CD4-positive, alpha-beta T cell (primary cell): ENCODE measurements around the gene MACROD2. TPM values are rescaled to one million over a fixed set of nuclear protein-coding genes. Genes with fewer than 3 reads are reported as not detected.

Experiments
- ATAC-seq: fragments of 200-7000 bp; cut with Tn5 transposase; one replicate; pipeline ENCODE4 v1.10.0; 2022; ENCODE audit warnings: mild to moderate bottlenecking; ENCODE audit not compliant: poor library complexity
- CTCF ChIA-PET: fragments of 350-600 bp; sonication (Branson Sonifier 250); formaldehyde crosslinking; loops from one replicate; lab custom pipeline; 2021; ENCODE audit warnings: antibody characterized with exemption, inconsistent platforms; lab: Charles Lee
- POLR2A ChIA-PET: fragments of 350-600 bp; sonication (Branson Sonifier 250); formaldehyde crosslinking; loops from one replicate; lab custom pipeline; 2021; ENCODE audit warnings: antibody characterized with exemption, inconsistent platforms; lab: Charles Lee
- DNase-seq, 14 experiments: peaks; one replicate each; pipeline ENCODE4 v3.0.0-alpha.2; 2013 to 2020; ENCODE audit warnings: mixed read lengths in 2 of 14
- H3K27ac ChIP-seq, 2 donors: one replicate each; pipeline versions ENCODE4 v1.5.1 to v1.7.0; 2013; ENCODE audit warnings: low read length in 2 of 2, low read depth in 1 of 2, mild to moderate bottlenecking in 1 of 2
- H3K27me3 ChIP-seq, 2 experiments: 1 replicate in 1 of 2; 2 replicates in 1 of 2; pipeline versions ENCODE4 v1.6.1 to v1.7.0; 2013; ENCODE audit warnings: low read length in 2 of 2, control low read depth in 1 of 2, mild to moderate bottlenecking in 1 of 2, moderate library complexity in 1 of 2; ENCODE audit not compliant: insufficient read depth in 2 of 2, control insufficient read depth in 1 of 2
- H3K36me3 ChIP-seq: one replicate; pipeline ENCODE4 v1.6.1; 2013; ENCODE audit warnings: low read length, control low read depth; ENCODE audit not compliant: insufficient read depth
- H3K4me1 ChIP-seq: one replicate; pipeline ENCODE4 v1.6.1; 2013; ENCODE audit warnings: low read length, control low read depth; ENCODE audit not compliant: insufficient read depth
- H3K4me3 ChIP-seq: one replicate; pipeline ENCODE4 v1.5.1; 2013; ENCODE audit warnings: mild to moderate bottlenecking, low read length, moderate library complexity
- H3K9me3 ChIP-seq, 2 experiments: 1 replicate in 1 of 2; 2 replicates in 1 of 2; pipeline versions ENCODE4 v1.6.1 to v1.7.0; 2013; ENCODE audit warnings: low read length in 2 of 2, mild to moderate bottlenecking in 2 of 2, control low read depth in 1 of 2, moderate library complexity in 1 of 2; ENCODE audit not compliant: control insufficient read depth in 1 of 2, insufficient read depth in 1 of 2
- H3K27ac Mint-ChIP-seq: one replicate; pipeline ENCODE4 v1.8.0; 2020; ENCODE audit warnings: mixed read lengths
- H3K27me3 Mint-ChIP-seq: one replicate; pipeline ENCODE4 v1.8.0; 2021; ENCODE audit warnings: mixed read lengths
- H3K36me3 Mint-ChIP-seq: one replicate; pipeline ENCODE4 v1.8.0; 2021; ENCODE audit warnings: low read depth, mixed read lengths
- H3K4me1 Mint-ChIP-seq: one replicate; pipeline ENCODE4 v1.8.0; 2021; ENCODE audit warnings: low read depth, mixed read lengths
- H3K4me3 Mint-ChIP-seq: one replicate; pipeline ENCODE4 v1.8.0; 2020; ENCODE audit warnings: mild to moderate bottlenecking, mixed read lengths
- H3K9me3 Mint-ChIP-seq: one replicate; pipeline ENCODE4 v1.8.0; 2020; ENCODE audit warnings: mixed read lengths
- intact Hi-C, 2 experiments: fragments of 100-400 bp; cut with DNase I in 1 of 2; cut with micrococcal nuclease in 1 of 2; formaldehyde crosslinking; loops; one replicate each; pipeline versions ENCODE4 v1.15.1 to v1.9.0; 2023 to 2025; cut with DNase I, micrococcal nuclease
- total RNA-seq, 174 experiments: library from RNA in 2 of 174; stranded (reverse) in 2 of 174; gene quantifications; one replicate each; pipeline ENCODE4 v1.2.3 and lab custom pipeline; 2021 to 2026
- TF ChIP-seq, protein P1 (sequence below): fragments of 200-600 bp; IDR thresholded peaks from one replicate; pipeline ENCODE4 v1.8.0; 2022; ENCODE audit warnings: antibody characterized with exemption, mild to moderate bottlenecking

MACROD2 gene
- total RNA-seq, 2 experiments from 2014 or later, result not detected

- H3K27ac ChIP-seq, result no peak overlapping the region
- ATAC-seq (no peak), DNase-seq (no peak)
- H3K4me1 Mint-ChIP-seq, result no peaks in the 10 kb centered on the region
- no peaks in the 10 kb centered on the region for H3K36me3 Mint-ChIP-seq
- no peak overlapping the region for H3K4me3 Mint-ChIP-seq
- H3K27ac Mint-ChIP-seq, result no peak overlapping the region
- H3K27me3 ChIP-seq, result no peaks in the 10 kb centered on the region
- H3K36me3 ChIP-seq, result no peaks in the 10 kb centered on the region
- no peak overlapping the region for H3K4me3 ChIP-seq
- no peaks in the 10 kb centered on the region for H3K27me3 Mint-ChIP-seq
- peaks cover 0 to 9% of the 10 kb centered on the region in 2 experiments for H3K9me3 ChIP-seq
- peaks cover 4% of the 10 kb centered on the region for H3K9me3 Mint-ChIP-seq
- TF ChIP-seq, protein P1, sequence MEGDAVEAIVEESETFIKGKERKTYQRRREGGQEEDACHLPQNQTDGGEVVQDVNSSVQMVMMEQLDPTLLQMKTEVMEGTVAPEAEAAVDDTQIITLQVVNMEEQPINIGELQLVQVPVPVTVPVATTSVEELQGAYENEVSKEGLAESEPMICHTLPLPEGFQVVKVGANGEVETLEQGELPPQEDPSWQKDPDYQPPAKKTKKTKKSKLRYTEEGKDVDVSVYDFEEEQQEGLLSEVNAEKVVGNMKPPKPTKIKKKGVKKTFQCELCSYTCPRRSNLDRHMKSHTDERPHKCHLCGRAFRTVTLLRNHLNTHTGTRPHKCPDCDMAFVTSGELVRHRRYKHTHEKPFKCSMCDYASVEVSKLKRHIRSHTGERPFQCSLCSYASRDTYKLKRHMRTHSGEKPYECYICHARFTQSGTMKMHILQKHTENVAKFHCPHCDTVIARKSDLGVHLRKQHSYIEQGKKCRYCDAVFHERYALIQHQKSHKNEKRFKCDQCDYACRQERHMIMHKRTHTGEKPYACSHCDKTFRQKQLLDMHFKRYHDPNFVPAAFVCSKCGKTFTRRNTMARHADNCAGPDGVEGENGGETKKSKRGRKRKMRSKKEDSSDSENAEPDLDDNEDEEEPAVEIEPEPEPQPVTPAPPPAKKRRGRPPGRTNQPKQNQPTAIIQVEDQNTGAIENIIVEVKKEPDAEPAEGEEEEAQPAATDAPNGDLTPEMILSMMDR, result no peak
- CTCF ChIA-PET, result no interaction called here
- H3K4me1 ChIP-seq, result no peaks in the 10 kb centered on the region
- intact Hi-C loops, result no loop called here
- POLR2A ChIA-PET, result no interaction called here
Measured at GRCh38 chr20:15632680-15633079, 1637.4 kb downstream of the MACROD2 start.

- Mint-ChIP-seq H3K27ac (no peak overlapping the region), H3K4me1 (no peaks in the 10 kb centered on the region), H3K4me3 (no peak overlapping the region), H3K27me3 (no peaks in the 10 kb centered on the region), H3K36me3 (no peaks in the 10 kb centered on the region), H3K9me3 (peaks cover 6% of the 10 kb centered on the region)
- no peak for ATAC-seq
- Histone ChIP-seq H3K27me3 (no peaks in the 10 kb centered on the region), H3K9me3 (peaks cover 0 to 9% of the 10 kb centered on the region in 2 experiments), H3K36me3 (no peaks in the 10 kb centered on the region), H3K4me1 (no peaks in the 10 kb centered on the region), H3K4me3 (no peak overlapping the region), H3K27ac (no peak overlapping the region)
- TF ChIP-seq, protein P1, result no peak
- DNase-seq, result no peak
- POLR2A ChIA-PET, result no interaction called here
- CTCF ChIA-PET, result no interaction called here
- intact Hi-C loops, result no loop called here
Measured at GRCh38 chr20:15634102-15634501, 1638.8 kb downstream of the MACROD2 start.

DNA sequence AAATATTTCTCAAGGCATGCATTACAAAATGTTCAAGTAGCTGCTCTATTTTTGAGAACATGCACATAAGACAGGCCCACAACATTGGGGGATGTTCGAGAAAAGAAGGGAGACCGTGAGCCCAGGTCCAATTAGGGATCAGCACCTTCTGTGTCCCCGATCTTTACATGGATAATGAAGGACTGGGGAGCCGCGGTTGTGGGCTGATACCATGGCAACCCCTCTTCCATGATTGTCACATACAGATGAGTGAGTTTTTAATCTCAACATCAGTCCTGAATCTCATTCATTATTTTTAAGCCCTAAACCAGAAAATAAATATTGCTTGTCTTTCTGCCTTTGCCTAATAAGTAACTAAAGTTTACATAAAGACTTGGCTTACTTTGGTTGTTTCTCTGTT lies 1642.2 kb downstream of the MACROD2 start:
- POLR2A ChIA-PET, result no interaction called here
- Histone ChIP-seq H3K27ac (no peak overlapping the region), H3K36me3 (no peaks in the 10 kb centered on the region), H3K4me3 (no peak overlapping the region), H3K4me1 (no peaks in the 10 kb centered on the region), H3K27me3 (no peaks in the 10 kb centered on the region), H3K9me3 (peaks cover 0 to 9% of the 10 kb centered on the region in 2 experiments)
- DNase-seq, result no peak
- CTCF ChIA-PET, result no interaction called here
- TF ChIP-seq, protein P1, result no peak
- H3K9me3 Mint-ChIP-seq, result peaks cover 5% of the 10 kb centered on the region
- H3K4me1 Mint-ChIP-seq, result no peaks in the 10 kb centered on the region
- H3K4me3 Mint-ChIP-seq, result no peak overlapping the region
- H3K27ac Mint-ChIP-seq, result no peak overlapping the region
- no peaks in the 10 kb centered on the region for H3K27me3 Mint-ChIP-seq
- intact Hi-C loops, result no loop called here
- no peak for ATAC-seq
- H3K36me3 Mint-ChIP-seq, result no peaks in the 10 kb centered on the region
